NCI-H748 treated with DMSO at 0.1 percent for 48 hours (cell line): ENCODE measurements around the gene EVX1.
A peak's percentile ranks its signal among the peaks of the same experiment; 100 is the strongest.

Source experiments
- DNase-seq: peaks from one replicate; lab custom pipeline; 2025; lab: John Stamatoyannopoulos, UW

The EVX1 gene

GRCh38 chr7:27235387-27236311, 7.0 kb upstream of the EVX1 start:
- DNase-seq: peak; percentile 56

GRCh38 chr7:27237735-27238334, 4.8 kb upstream of the EVX1 start:
- no peak for DNase-seq

- no peak for DNase-seq
Observed at GRCh38 chr7:27238979-27239386, 3.6 kb upstream of the EVX1 start.

- DNase-seq: no peak
Observed at GRCh38 chr7:27239387-27240014, 3.1 kb upstream of the EVX1 start.

GRCh38 chr7:27240015-27240731, 2.4 kb upstream of the EVX1 start:
- DNase-seq: no peak

- no peak for DNase-seq
Observed at GRCh38 chr7:27241189-27242056, 1.2 kb upstream of the EVX1 start.

GRCh38 chr7:27242154-27242553, 448 bp upstream of the EVX1 start:
- no peak for DNase-seq

- DNase-seq: no peak
Observed at GRCh38 chr7:27243340-27244163, 950 bp downstream of the EVX1 start.

- no peak for DNase-seq
Observed at GRCh38 chr7:27244488-27245123, 2.0 kb downstream of the EVX1 start.

GRCh38 chr7:27245124-27245797, 2.7 kb downstream of the EVX1 start:
- DNase-seq: no peak

GRCh38 chr7:27245798-27246691, 3.4 kb downstream of the EVX1 start:
- peak; percentile 32 for DNase-seq

- no peak for DNase-seq
Observed at GRCh38 chr7:27247000-27247399, 4.4 kb downstream of the EVX1 start.

GRCh38 chr7:27247452-27248426, 5.1 kb downstream of the EVX1 start:
- DNase-seq: no peak

- DNase-seq: no peak
Observed at GRCh38 chr7:27248427-27248806, 5.8 kb downstream of the EVX1 start.

GRCh38 chr7:27248911-27249723, 6.5 kb downstream of the EVX1 start:
- no peak for DNase-seq
